ENCODE data around the gene CTNND2.

GRCh38 chr5:10946050-10946449, 958.2 kb downstream of the CTNND2 start:
- TF ChIP-seq, protein P1, sequence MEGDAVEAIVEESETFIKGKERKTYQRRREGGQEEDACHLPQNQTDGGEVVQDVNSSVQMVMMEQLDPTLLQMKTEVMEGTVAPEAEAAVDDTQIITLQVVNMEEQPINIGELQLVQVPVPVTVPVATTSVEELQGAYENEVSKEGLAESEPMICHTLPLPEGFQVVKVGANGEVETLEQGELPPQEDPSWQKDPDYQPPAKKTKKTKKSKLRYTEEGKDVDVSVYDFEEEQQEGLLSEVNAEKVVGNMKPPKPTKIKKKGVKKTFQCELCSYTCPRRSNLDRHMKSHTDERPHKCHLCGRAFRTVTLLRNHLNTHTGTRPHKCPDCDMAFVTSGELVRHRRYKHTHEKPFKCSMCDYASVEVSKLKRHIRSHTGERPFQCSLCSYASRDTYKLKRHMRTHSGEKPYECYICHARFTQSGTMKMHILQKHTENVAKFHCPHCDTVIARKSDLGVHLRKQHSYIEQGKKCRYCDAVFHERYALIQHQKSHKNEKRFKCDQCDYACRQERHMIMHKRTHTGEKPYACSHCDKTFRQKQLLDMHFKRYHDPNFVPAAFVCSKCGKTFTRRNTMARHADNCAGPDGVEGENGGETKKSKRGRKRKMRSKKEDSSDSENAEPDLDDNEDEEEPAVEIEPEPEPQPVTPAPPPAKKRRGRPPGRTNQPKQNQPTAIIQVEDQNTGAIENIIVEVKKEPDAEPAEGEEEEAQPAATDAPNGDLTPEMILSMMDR (IDR thresholded peaks at IDR 0.05), result no peak
- no peak for TF ChIP-seq EZH2 (IDR thresholded peaks at IDR 0.05)
